SK-N-MC (cell line): ENCODE measurements around the gene B3GAT1.

Source experiments
- EZH2 ChIP-seq: fragments of 200-600 bp; sonication (generic); IDR thresholded peaks from one replicate; pipeline ENCODE4 v1.6.1; 2017; ENCODE audit warnings: antibody characterized with exemption
- FOXP2 ChIP-seq: optimal IDR thresholded peaks from 2 replicates; pipeline ENCODE3; 2011; ENCODE audit warnings: mild to moderate bottlenecking, moderate library complexity; ENCODE audit not compliant: insufficient read depth; ENCODE audit errors: extremely low read length, control extremely low read depth
- POLR2AphosphoS5 ChIP-seq: IDR thresholded peaks from 2 replicates; pipeline ENCODE4 v1.6.1; 2012; ENCODE audit warnings: mild to moderate bottlenecking, low read depth, low read length, borderline replicate concordance

GRCh38 chr11:134394311-134394710 is 17.7 kb downstream of the B3GAT1 start:
- no peak for TF ChIP-seq POLR2AphosphoS5
- no peak for TF ChIP-seq EZH2
- TF ChIP-seq FOXP2, result no peak
